ENCODE data around the gene NPTX1. TPM values are rescaled to one million over a fixed set of nuclear protein-coding genes. Genes with fewer than 3 reads are reported as not detected.

NPTX1 gene
- total RNA-seq, 1 donor from 2014 or later: 0.10 TPM

DNA sequence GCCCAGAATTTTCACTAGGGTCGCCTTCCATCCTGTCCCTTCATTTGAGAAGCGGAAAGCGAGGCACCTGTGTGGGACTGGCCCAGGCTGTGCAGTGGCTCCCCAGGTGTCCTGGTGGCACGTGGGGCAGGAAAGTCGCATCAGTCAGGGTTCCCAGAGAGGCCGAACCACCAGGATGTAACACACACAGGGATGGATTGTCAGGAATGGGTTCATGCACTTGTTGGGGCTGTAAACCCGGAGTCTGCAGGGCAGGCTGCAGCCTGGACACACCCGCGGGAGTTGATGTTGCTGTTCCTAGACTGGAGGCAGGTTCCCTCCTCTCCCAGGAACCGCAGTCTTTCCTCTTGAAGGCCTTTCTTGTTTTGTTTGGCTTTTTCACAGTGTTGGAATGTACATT is 37.5 kb upstream of the NPTX1 start:
- Mint-ChIP-seq H3K27me3 (ENCODE audit: unreplicated experiment) (peaks cover 2% of the 10 kb centered on the region), H3K4me3 (ENCODE audit: unreplicated experiment) (no peak overlapping the region), H3K9me3 (ENCODE audit: unreplicated experiment) (no peaks in the 10 kb centered on the region), H3K27ac (ENCODE audit: unreplicated experiment) (no peak overlapping the region), H3K4me1 (ENCODE audit: unreplicated experiment) (peaks cover 6% of the 10 kb centered on the region), H3K36me3 (ENCODE audit: low read depth, unreplicated experiment) (no peaks in the 10 kb centered on the region)
- DNase-seq (ENCODE audit: low spot score): no peak
- TF ChIP-seq, protein P1, sequence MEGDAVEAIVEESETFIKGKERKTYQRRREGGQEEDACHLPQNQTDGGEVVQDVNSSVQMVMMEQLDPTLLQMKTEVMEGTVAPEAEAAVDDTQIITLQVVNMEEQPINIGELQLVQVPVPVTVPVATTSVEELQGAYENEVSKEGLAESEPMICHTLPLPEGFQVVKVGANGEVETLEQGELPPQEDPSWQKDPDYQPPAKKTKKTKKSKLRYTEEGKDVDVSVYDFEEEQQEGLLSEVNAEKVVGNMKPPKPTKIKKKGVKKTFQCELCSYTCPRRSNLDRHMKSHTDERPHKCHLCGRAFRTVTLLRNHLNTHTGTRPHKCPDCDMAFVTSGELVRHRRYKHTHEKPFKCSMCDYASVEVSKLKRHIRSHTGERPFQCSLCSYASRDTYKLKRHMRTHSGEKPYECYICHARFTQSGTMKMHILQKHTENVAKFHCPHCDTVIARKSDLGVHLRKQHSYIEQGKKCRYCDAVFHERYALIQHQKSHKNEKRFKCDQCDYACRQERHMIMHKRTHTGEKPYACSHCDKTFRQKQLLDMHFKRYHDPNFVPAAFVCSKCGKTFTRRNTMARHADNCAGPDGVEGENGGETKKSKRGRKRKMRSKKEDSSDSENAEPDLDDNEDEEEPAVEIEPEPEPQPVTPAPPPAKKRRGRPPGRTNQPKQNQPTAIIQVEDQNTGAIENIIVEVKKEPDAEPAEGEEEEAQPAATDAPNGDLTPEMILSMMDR (IDR thresholded peaks at IDR 0.05; ENCODE audit: unreplicated experiment): no peak

DNA sequence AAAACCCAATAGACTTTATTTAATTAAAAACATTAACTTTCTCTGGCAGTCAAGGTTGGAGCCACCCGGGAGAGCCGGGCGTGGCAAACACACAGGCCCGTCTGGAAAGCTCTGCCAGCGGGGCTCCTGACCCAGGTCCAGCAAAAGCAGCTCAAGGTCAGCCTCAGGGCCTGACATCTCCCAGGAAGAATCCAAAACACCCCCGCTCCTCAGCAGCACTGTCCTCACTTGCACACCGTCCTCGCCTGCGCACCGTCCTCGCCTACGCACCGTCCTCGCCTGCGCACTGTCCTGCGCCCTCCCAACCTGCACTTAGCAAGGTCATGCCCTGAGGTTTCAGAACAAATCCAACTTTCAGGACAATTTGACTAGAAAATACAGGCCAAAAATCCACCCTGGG is 36.8 kb upstream of the NPTX1 start:
- H3K36me3 Mint-ChIP-seq (ENCODE audit: low read depth, unreplicated experiment): no peaks in the 10 kb centered on the region
- peak overlapping the region; percentile 7 for H3K27ac Mint-ChIP-seq (ENCODE audit: unreplicated experiment)
- TF ChIP-seq, protein P1 (IDR thresholded peaks at IDR 0.05; ENCODE audit: unreplicated experiment): no peak
- DNase-seq (ENCODE audit: low spot score): no peak
- peaks cover 3% of the 10 kb centered on the region for H3K4me1 Mint-ChIP-seq (ENCODE audit: unreplicated experiment)
- H3K4me3 Mint-ChIP-seq (ENCODE audit: unreplicated experiment): no peak overlapping the region
- H3K9me3 Mint-ChIP-seq (ENCODE audit: unreplicated experiment): no peaks in the 10 kb centered on the region
- H3K27me3 Mint-ChIP-seq (ENCODE audit: unreplicated experiment): no peaks in the 10 kb centered on the region

DNA sequence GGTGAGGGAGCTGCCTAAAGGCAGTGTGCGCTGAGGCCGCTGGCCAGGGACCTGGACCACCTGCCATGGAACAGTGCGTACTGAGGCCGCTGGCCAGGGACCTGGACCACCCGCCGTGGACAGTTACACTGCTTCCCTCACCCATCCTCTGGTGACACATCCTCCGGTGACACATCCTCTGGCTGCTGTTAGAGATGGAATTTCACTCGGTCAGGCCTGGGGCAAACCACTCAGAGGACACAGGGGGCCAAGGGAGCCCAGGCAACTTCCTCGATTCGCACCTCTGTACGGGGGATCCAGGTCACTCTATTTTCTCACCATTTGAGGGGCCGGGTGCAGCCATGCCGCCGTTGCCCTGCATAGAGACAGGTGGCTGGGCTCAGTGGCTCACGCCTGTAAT is 35.8 kb upstream of the NPTX1 start:
- DNase-seq (ENCODE audit: low spot score): no peak
- Mint-ChIP-seq H3K4me3 (ENCODE audit: unreplicated experiment) (no peak overlapping the region), H3K36me3 (ENCODE audit: low read depth, unreplicated experiment) (no peaks in the 10 kb centered on the region), H3K9me3 (ENCODE audit: unreplicated experiment) (no peaks in the 10 kb centered on the region), H3K27me3 (ENCODE audit: unreplicated experiment) (no peaks in the 10 kb centered on the region), H3K4me1 (ENCODE audit: unreplicated experiment) (peaks cover 3% of the 10 kb centered on the region), H3K27ac (ENCODE audit: unreplicated experiment) (no peak overlapping the region)
- TF ChIP-seq, protein P1 (IDR thresholded peaks at IDR 0.05; ENCODE audit: unreplicated experiment): no peak

DNA sequence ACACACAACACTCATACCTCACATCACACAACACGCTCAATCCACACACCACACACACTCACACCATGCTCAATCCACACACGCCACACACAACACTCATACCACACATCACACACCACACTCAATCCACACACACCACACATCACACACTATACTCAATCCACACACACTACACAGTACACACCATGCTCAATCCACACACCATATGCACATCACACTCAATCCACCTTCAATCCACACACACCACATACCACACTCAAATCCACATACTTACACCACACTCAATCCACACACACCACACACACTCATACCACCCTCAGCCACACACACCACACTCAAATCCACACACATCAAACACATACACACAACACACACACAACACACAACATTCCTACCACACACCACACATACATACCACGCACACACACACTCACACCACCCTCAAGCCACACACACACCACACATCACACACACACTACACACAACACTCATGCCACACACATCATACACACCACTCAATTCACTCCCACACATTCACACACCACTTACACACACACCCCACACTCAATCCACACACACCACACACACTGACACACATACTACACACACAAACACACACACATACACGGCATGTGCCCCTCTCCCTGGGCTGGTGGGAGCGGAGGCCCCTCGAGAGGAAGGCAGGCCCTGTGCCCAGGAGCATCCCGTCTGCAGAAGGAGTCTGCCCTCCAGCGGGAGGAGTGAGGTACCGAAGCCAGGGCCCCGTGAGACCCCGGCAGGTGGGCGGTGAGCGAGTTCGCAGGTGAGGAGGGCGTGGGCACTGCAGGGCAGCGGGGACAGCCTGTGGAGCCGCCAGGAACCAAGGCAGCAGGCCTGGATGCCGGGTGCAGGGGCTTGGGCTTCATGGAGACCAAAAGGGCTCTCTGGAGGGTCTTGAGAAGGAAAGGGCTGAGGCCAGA is 35.1 kb upstream of the NPTX1 start:
- TF ChIP-seq, protein P1 (IDR thresholded peaks at IDR 0.05; ENCODE audit: unreplicated experiment): no peak

DNA sequence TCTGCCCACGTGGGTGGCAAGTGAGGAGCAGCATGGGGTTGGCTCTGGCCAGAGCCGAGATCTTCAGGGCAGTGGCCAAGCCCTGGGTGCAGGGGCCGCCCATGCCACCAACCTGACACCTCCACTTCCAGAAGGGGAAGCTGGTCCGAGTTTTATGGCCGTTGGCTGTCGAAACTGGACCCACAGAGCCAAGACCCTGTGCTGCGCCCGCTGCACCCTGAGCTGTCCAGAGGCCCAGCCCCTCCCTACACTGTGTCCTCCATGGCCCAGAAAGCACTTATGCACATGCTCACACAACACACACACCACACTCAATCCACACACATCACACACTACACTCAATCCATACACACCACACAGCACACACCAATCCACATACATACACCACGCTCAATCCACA is 34.4 kb upstream of the NPTX1 start:
- Mint-ChIP-seq H3K4me3 (ENCODE audit: unreplicated experiment) (no peak overlapping the region), H3K9me3 (ENCODE audit: unreplicated experiment) (no peaks in the 10 kb centered on the region), H3K27me3 (ENCODE audit: unreplicated experiment) (no peaks in the 10 kb centered on the region), H3K36me3 (ENCODE audit: low read depth, unreplicated experiment) (no peaks in the 10 kb centered on the region), H3K27ac (ENCODE audit: unreplicated experiment) (no peak overlapping the region), H3K4me1 (ENCODE audit: unreplicated experiment) (peaks cover 3% of the 10 kb centered on the region)
- no peak for DNase-seq (ENCODE audit: low spot score)
- TF ChIP-seq, protein P1 (IDR thresholded peaks at IDR 0.05; ENCODE audit: unreplicated experiment): no peak

More for the DNA sequence above, 35.1 kb upstream of the NPTX1 start:
- Mint-ChIP-seq H3K9me3 (ENCODE audit: unreplicated experiment) (no peaks in the 10 kb centered on the region), H3K27me3 (ENCODE audit: unreplicated experiment) (no peaks in the 10 kb centered on the region), H3K4me1 (ENCODE audit: unreplicated experiment) (peaks cover 3% of the 10 kb centered on the region), H3K36me3 (ENCODE audit: low read depth, unreplicated experiment) (no peaks in the 10 kb centered on the region), H3K4me3 (ENCODE audit: unreplicated experiment) (no peak overlapping the region), H3K27ac (ENCODE audit: unreplicated experiment) (no peak overlapping the region)
- no peak for DNase-seq (ENCODE audit: low spot score)

Measured in endothelial cell (in vitro differentiated cells).